Duodenal mucosa (tissue), 2 donors: Measurements from ENCODE around the gene SYT3.
"Not testable (repeated sequence)": the region's sequence is repeated elsewhere in the genome, so short reads cannot be mapped to it uniquely, and the experiment has no call there.

Source experiments
- H3K27ac ChIP-seq: one replicate; pipeline ENCODE4 v1.7.0; 2013; ENCODE audit warnings: low read depth, low read length
- H3K27me3 ChIP-seq, 2 donors: one replicate each; pipeline ENCODE4 v1.7.0; 2013; ENCODE audit warnings: low read length in 2 of 2, control low read depth in 1 of 2; ENCODE audit not compliant: insufficient read depth in 2 of 2, control insufficient read depth in 1 of 2
- H3K36me3 ChIP-seq, 2 donors: one replicate each; pipeline ENCODE4 v1.7.0; 2013; ENCODE audit warnings: low read length in 2 of 2, control low read depth in 1 of 2; ENCODE audit not compliant: insufficient read depth in 2 of 2, control insufficient read depth in 1 of 2
- H3K4me1 ChIP-seq, 2 donors: one replicate each; pipeline ENCODE4 v1.7.0; 2013; ENCODE audit warnings: low read length in 2 of 2, control low read depth in 1 of 2; ENCODE audit not compliant: insufficient read depth in 2 of 2, control insufficient read depth in 1 of 2
- H3K4me3 ChIP-seq, 2 donors: one replicate each; pipeline ENCODE4 v1.7.0; 2013; ENCODE audit warnings: low read length in 2 of 2, low read depth in 1 of 2
- H3K9ac ChIP-seq, 2 donors: one replicate each; pipeline ENCODE4 v1.7.0; 2013; ENCODE audit warnings: low read length in 2 of 2, low read depth in 1 of 2
- H3K9me3 ChIP-seq, 2 donors: one replicate each; pipeline ENCODE4 v1.7.0; 2013; ENCODE audit warnings: low read length in 2 of 2, control low read depth in 1 of 2; ENCODE audit not compliant: control insufficient read depth in 1 of 2

Gene SYT3

GRCh38 chr19:50602935-50603334 is 36.7 kb downstream of the SYT3 start:
- Histone ChIP-seq H3K36me3 (no peaks in the 10 kb centered on the region), H3K27me3 (peaks cover 0 to 5% of the 10 kb centered on the region in 2 donors), H3K4me1 (no peaks in the 10 kb centered on the region), H3K9ac (no peak overlapping the region), H3K9me3 (no peaks in the 10 kb centered on the region), H3K27ac (no peak overlapping the region), H3K4me3 (no peak overlapping the region)

DNA sequence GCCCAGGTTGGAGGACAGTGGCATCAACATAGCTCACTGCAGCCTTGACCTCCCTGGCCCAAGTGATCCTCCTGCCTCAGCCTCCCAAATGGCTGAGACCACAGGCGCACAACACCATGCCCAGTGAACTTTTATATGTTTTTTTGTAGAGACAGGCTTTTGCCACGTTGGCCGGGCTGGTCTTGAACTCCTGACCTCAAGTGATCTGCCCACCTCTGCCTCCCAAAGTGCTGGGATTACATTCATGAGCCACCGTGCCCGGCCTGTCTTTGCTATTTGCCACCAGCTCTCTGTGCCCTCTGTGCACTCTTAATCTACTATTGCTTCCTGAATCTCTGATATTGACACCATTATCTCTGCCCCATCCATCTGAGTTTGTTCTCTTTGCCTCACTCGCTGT is 37.2 kb downstream of the SYT3 start:
- peaks cover 0 to 5% of the 10 kb centered on the region in 2 donors for H3K27me3 ChIP-seq
- H3K4me3 ChIP-seq: no peak overlapping the region
- no peaks in the 10 kb centered on the region for H3K36me3 ChIP-seq
- H3K9ac ChIP-seq: no peak overlapping the region
- H3K4me1 ChIP-seq: no peaks in the 10 kb centered on the region
- no peaks in the 10 kb centered on the region for H3K9me3 ChIP-seq
- H3K27ac ChIP-seq: no peak overlapping the region

DNA sequence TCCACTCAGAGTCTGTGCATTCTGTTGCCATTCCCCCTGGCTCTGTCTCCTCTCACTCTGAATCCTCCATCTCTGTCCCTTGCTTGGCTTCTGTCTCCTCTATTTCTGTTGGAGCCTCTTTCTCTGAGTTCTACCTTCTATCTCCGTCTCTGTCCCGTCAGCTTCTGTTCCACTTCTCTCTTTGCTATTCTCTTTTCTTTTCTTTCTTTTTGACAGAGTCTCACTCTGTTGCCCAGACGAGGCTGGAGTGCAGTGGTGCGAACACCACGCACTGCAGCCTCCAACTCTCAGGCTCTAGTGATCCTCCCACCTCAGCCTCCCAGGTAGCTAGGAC is 37.6 kb downstream of the SYT3 start:
- Histone ChIP-seq H3K27me3 (peaks cover 0 to 5% of the 10 kb centered on the region in 2 donors), H3K36me3 (no peaks in the 10 kb centered on the region), H3K9me3 (no peaks in the 10 kb centered on the region), H3K4me1 (no peaks in the 10 kb centered on the region), H3K27ac (no peak overlapping the region), H3K9ac (no peak overlapping the region), H3K4me3 (no peak overlapping the region)

GRCh38 chr19:50601407-50602088 is 38.1 kb downstream of the SYT3 start:
- Histone ChIP-seq H3K9ac (no peak overlapping the region), H3K4me1 (no peaks in the 10 kb centered on the region), H3K27me3 (peaks cover 0 to 5% of the 10 kb centered on the region in 2 donors), H3K36me3 (no peaks in the 10 kb centered on the region), H3K9me3 (no peaks in the 10 kb centered on the region), H3K4me3 (no peak overlapping the region), H3K27ac (no peak overlapping the region)

- peaks cover 0 to 5% of the 10 kb centered on the region in 2 donors for H3K27me3 ChIP-seq
- H3K4me3 ChIP-seq: no peak overlapping the region
- H3K9ac ChIP-seq: no peak overlapping the region
- H3K27ac ChIP-seq: no peak overlapping the region
- no peaks in the 10 kb centered on the region for H3K9me3 ChIP-seq
- H3K4me1 ChIP-seq: no peaks in the 10 kb centered on the region
- no peaks in the 10 kb centered on the region for H3K36me3 ChIP-seq
Measured at GRCh38 chr19:50599427-50599826, 40.3 kb downstream of the SYT3 start.

GRCh38 chr19:50590191-50590590 is 49.5 kb downstream of the SYT3 start:
- Histone ChIP-seq H3K36me3 (no peaks in the 10 kb centered on the region), H3K9ac (no peak overlapping the region), H3K4me1 (no peaks in the 10 kb centered on the region), H3K4me3 (no peak overlapping the region), H3K27ac (no peak overlapping the region), H3K27me3 (no peaks in the 10 kb centered on the region), H3K9me3 (no peaks in the 10 kb centered on the region)

GRCh38 chr19:50581795-50582660 is 57.7 kb downstream of the SYT3 start:
- H3K9ac ChIP-seq, H3K36me3 ChIP-seq, H3K27me3 ChIP-seq, H3K27ac ChIP-seq, H3K4me3 ChIP-seq, H3K4me1 ChIP-seq, H3K9me3 ChIP-seq: not testable (repeated sequence)

DNA sequence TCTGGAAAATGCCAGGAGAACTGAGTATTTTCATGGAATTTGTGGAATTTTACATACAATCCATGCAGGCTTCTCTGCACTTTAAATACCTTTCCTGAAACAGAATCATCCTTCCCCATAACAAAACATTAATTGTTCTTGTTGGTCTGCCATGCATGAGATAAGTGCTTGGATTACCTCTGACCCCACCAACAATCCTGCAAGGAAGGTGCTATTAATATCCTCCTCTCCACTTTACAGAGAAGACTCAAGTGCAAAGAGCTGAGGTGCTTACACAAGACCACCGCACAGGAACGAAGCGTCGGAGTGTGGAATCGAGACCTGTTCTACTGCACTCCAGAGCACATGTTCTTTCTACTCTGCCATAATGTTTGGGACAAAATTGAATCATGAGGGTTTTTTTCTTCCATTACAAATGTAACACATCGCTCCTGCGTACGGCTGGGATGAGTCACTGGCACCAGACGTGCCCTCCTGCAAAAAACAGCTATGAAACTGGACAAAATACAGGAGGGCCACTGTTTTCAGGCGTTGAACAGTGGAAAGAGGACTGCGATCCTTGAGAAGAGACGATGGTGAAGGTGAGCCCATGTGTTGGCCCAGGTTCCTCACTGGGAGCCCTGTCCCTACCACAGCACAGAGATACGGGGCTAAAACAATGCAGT is 58.6 kb downstream of the SYT3 start:
- no peaks in the 10 kb centered on the region for H3K27me3 ChIP-seq
- H3K36me3 ChIP-seq: no peaks in the 10 kb centered on the region
- no peak overlapping the region for H3K9ac ChIP-seq
- no peak overlapping the region for H3K4me3 ChIP-seq
- H3K4me1 ChIP-seq: no peaks in the 10 kb centered on the region
- no peak overlapping the region for H3K27ac ChIP-seq
- H3K9me3 ChIP-seq: no peaks in the 10 kb centered on the region

GRCh38 chr19:50580240-50580639 is 59.4 kb downstream of the SYT3 start:
- H3K9ac ChIP-seq: no peak overlapping the region

DNA sequence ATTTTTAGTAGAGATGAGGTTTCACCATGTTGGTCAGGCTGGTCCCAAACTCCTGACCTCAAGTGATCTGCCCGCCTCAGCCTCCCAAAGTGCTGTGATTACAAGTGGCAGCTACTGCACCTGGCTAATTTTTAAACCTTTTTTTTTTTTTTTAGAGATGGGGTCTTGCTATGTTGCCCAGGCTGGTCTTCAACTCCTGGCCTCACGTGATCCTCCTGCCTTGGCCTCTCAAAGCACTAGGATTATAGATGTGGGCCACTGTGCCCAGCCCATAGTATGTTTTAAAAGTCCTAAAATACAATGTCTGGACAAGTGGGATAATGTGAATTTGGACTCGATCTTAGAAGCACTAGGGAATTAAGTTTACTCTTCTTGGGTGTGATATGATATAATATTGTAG is 62.9 kb downstream of the SYT3 start:
- H3K9me3 ChIP-seq, H3K27me3 ChIP-seq, H3K4me3 ChIP-seq, H3K4me1 ChIP-seq, H3K27ac ChIP-seq, H3K9ac ChIP-seq, H3K36me3 ChIP-seq: not testable (repeated sequence)

More at GRCh38 chr19:50580240-50580639, 59.4 kb downstream of the SYT3 start:
- Histone ChIP-seq H3K27me3 (no peaks in the 10 kb centered on the region), H3K4me1 (no peaks in the 10 kb centered on the region), H3K36me3 (no peaks in the 10 kb centered on the region), H3K4me3 (no peak overlapping the region), H3K9me3 (no peaks in the 10 kb centered on the region), H3K27ac (no peak overlapping the region)
